Tibial nerve (tissue), 3 donors: ENCODE data around the gene EML6.

Experiments used
- POLR2A ChIP-seq, 2 donors: fragments of 450-650 bp; IDR thresholded peaks; one replicate each; pipeline ENCODE4 v1.6.1; 2017; ENCODE audit warnings: antibody characterized with exemption in 2 of 2, mild to moderate bottlenecking in 2 of 2, moderate library complexity in 2 of 2
- TF ChIP-seq, protein P1 (sequence below), 5 experiments: fragments of 200-600 bp in 3 of 5; fragments of 450-650 bp in 2 of 5; sonication (generic) in 3 of 5; IDR thresholded peaks; one replicate each; pipeline ENCODE4 v1.5.1; 2016 to 2019; ENCODE audit warnings: antibody characterized with exemption in 5 of 5, mild to moderate bottlenecking in 3 of 5, moderate library complexity in 2 of 5

DNA sequence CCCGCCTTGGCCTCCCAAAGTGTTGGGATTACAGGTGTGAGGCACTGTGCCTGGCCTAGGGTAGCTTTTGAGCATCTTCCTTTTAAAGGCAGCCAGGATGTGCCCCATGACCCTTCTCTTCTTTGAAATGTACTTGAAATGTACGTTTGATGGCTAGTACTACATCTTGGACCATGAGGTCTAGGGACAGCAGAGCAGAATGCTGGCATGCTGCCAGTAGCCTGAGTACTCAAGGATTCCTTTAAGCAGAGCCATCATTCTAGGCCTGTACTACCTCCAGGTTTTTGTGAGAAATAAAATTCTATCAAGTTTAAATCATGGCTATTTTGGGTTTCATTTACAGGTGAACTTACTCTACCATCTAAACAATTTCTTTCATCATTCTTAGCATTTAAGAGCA is 2.9 kb upstream of the EML6 start:
- TF ChIP-seq, protein P1, sequence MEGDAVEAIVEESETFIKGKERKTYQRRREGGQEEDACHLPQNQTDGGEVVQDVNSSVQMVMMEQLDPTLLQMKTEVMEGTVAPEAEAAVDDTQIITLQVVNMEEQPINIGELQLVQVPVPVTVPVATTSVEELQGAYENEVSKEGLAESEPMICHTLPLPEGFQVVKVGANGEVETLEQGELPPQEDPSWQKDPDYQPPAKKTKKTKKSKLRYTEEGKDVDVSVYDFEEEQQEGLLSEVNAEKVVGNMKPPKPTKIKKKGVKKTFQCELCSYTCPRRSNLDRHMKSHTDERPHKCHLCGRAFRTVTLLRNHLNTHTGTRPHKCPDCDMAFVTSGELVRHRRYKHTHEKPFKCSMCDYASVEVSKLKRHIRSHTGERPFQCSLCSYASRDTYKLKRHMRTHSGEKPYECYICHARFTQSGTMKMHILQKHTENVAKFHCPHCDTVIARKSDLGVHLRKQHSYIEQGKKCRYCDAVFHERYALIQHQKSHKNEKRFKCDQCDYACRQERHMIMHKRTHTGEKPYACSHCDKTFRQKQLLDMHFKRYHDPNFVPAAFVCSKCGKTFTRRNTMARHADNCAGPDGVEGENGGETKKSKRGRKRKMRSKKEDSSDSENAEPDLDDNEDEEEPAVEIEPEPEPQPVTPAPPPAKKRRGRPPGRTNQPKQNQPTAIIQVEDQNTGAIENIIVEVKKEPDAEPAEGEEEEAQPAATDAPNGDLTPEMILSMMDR (IDR thresholded peaks at IDR 0.05) = no peak
- no peak for TF ChIP-seq POLR2A (IDR thresholded peaks at IDR 0.05)
